ENCODE results near the gene MCTP2. TPM values are rescaled to one million over a fixed set of nuclear protein-coding genes. Genes with fewer than 3 reads are reported as not detected.

The MCTP2 gene
- total and polyA plus RNA-seq, 3 donors from 2014 or later = 6.7 to 13.8 (median 7.6) TPM

GRCh38 chr15:94243418-94243817, 12.1 kb downstream of the MCTP2 start:
- H3K27ac ChIP-seq = no peak overlapping the region
- no peak for DNase-seq
- 76 to 79% methylated on average over 24 of the region's 24 CpGs for WGBS, 2 donors
- H3K9me3 ChIP-seq = no peaks in the 10 kb centered on the region
- H3K36me3 ChIP-seq (ENCODE audit: low read depth, missing control alignments) = no peaks in the 10 kb centered on the region
- no peak overlapping the region for H3K4me3 ChIP-seq
- H3K4me1 ChIP-seq = no peaks in the 10 kb centered on the region
- intact Hi-C loops (cut with DNase I; ENCODE audit: low total_unique reads) = no loop called here
- no peak for TF ChIP-seq POLR2A (IDR thresholded peaks at IDR 0.05)
- TF ChIP-seq, protein P1, sequence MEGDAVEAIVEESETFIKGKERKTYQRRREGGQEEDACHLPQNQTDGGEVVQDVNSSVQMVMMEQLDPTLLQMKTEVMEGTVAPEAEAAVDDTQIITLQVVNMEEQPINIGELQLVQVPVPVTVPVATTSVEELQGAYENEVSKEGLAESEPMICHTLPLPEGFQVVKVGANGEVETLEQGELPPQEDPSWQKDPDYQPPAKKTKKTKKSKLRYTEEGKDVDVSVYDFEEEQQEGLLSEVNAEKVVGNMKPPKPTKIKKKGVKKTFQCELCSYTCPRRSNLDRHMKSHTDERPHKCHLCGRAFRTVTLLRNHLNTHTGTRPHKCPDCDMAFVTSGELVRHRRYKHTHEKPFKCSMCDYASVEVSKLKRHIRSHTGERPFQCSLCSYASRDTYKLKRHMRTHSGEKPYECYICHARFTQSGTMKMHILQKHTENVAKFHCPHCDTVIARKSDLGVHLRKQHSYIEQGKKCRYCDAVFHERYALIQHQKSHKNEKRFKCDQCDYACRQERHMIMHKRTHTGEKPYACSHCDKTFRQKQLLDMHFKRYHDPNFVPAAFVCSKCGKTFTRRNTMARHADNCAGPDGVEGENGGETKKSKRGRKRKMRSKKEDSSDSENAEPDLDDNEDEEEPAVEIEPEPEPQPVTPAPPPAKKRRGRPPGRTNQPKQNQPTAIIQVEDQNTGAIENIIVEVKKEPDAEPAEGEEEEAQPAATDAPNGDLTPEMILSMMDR (IDR thresholded peaks at IDR 0.05) = no peak
- H3K27me3 ChIP-seq = no peaks in the 10 kb centered on the region

DNA sequence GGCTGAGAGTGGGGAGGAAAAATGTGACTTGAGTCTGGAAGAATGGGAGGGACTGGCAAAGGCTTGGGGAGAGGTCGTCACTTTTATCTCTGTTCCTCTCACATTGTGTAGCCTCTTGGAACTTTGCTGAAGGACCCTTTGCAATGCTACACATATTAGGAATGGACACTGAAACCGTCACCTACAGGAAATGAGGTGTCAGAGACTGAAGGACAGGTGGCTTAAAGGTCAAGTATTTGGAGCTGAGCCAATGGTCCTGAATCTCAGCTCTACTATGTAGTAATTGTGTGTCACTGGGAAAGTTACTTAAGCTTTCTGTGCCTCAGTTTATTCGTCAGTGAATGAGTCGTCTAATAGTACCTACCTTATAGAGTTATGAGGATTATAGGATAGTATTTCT, 14.7 kb downstream of the MCTP2 start:
- DNase-seq = no peak
- Histone ChIP-seq H3K4me1 (no peaks in the 10 kb centered on the region), H3K36me3 (ENCODE audit: low read depth, missing control alignments) (no peaks in the 10 kb centered on the region), H3K9me3 (no peaks in the 10 kb centered on the region), H3K4me3 (no peak overlapping the region), H3K27ac (no peak overlapping the region), H3K27me3 (no peaks in the 10 kb centered on the region)
- WGBS, 2 donors = 70 to 81% methylated on average over 4 of the region's 4 CpGs
- TF ChIP-seq, protein P1 (IDR thresholded peaks at IDR 0.05) = no peak
- TF ChIP-seq POLR2A (IDR thresholded peaks at IDR 0.05) = no peak
- intact Hi-C loops (cut with DNase I; ENCODE audit: low total_unique reads) = no loop called here

DNA sequence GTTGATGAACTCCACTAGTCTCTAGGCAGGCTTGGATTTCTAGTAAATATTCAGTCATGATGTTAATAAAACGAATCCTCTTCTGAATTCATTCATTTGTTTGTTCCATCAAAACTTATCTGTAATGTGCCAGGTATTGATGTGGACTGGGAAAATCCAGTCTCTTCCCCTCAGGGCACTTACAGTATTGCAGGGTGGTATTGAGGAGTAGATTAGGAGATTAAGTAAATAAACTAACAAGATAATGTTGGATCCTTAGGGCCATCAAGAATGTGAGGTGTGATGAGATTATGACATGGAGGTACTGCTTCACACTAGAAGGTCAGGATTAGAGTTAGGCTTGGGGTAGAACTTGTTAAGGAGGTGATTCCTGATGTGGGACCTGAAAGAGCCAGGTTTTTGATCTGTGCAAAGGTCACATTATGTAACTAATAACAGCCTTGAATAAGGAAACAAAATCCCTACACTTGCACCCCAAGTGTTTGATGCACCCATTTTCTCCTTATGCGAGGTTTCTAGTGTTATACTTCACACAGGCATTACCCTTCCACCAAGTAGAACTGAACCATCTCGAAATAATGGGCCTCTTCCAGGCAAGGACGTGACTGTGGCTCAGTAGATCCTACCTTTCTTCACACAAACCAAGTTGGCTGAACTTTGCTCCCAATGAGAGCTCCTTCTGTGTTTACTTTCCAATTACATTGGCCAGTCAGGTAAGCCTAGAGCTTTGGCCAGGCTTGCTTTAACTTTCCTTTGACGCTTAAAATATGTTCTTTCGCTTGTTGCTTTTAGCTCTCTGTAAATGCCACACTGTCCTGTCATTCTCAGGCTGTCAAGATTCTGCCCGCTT, 16.7 kb downstream of the MCTP2 start:
- no peak overlapping the region for H3K4me3 ChIP-seq
- no peak for DNase-seq
- H3K4me1 ChIP-seq = no peaks in the 10 kb centered on the region
- H3K27me3 ChIP-seq = no peaks in the 10 kb centered on the region
- TF ChIP-seq, protein P1 (IDR thresholded peaks at IDR 0.05) = no peak
- TF ChIP-seq POLR2A (IDR thresholded peaks at IDR 0.05) = no peak
- H3K36me3 ChIP-seq (ENCODE audit: low read depth, missing control alignments) = no peaks in the 10 kb centered on the region
- no peak overlapping the region for H3K27ac ChIP-seq
- WGBS, 2 donors = 83 to 87% methylated on average over 7 of the region's 7 CpGs
- intact Hi-C loops (cut with DNase I; ENCODE audit: low total_unique reads) = no loop called here
- no peaks in the 10 kb centered on the region for H3K9me3 ChIP-seq

DNA sequence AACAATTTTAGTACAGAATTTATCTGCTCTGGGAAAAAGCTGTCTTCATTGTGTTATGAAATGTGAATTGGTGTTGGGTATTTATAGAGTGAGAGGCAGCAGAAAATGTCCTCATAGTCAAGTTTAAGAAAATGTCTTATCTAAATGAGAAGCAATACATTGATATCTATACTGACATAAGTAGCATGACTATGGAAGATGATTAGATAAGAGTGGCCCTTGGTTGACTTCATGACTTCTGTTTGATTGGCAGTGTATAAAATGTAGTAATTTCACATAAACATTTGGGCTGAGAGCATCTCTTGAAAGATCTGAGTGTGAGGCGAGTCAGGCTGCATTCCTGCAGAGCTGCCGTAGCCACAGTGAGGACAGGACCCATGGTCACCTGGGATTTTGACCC, 19.4 kb downstream of the MCTP2 start:
- intact Hi-C loops (cut with DNase I; ENCODE audit: low total_unique reads) = no loop called here

More for the DNA sequence above, 19.4 kb downstream of the MCTP2 start:
- DNase-seq = no peak
- H3K27me3 ChIP-seq = no peaks in the 10 kb centered on the region
- TF ChIP-seq, protein P1 (IDR thresholded peaks at IDR 0.05) = no peak
- no peak for TF ChIP-seq POLR2A (IDR thresholded peaks at IDR 0.05)
- H3K27ac ChIP-seq = no peak overlapping the region
- no peaks in the 10 kb centered on the region for H3K36me3 ChIP-seq (ENCODE audit: low read depth, missing control alignments)
- no peaks in the 10 kb centered on the region for H3K4me1 ChIP-seq
- H3K9me3 ChIP-seq = no peaks in the 10 kb centered on the region
- no peak overlapping the region for H3K4me3 ChIP-seq
- WGBS, 2 donors = 93 to 100% methylated on average over 1 to 2 of the region's 2 CpGs
